Stimulated activated CD8-positive, alpha-beta memory T cell treated with anti-CD3 and anti-CD28 coated beads, Interleukin-4, amount 100 ng/mL, for 1 hour (primary cell): ENCODE results near the gene TNRC6C.

ENCODE experiments used
- DNase-seq, 2 donors: peaks; one replicate each; pipeline ENCODE4 v3.0.0-alpha.2; 2020; ENCODE audit warnings: low read depth in 2 of 2, low spot score in 1 of 2

The TNRC6C gene

DNA sequence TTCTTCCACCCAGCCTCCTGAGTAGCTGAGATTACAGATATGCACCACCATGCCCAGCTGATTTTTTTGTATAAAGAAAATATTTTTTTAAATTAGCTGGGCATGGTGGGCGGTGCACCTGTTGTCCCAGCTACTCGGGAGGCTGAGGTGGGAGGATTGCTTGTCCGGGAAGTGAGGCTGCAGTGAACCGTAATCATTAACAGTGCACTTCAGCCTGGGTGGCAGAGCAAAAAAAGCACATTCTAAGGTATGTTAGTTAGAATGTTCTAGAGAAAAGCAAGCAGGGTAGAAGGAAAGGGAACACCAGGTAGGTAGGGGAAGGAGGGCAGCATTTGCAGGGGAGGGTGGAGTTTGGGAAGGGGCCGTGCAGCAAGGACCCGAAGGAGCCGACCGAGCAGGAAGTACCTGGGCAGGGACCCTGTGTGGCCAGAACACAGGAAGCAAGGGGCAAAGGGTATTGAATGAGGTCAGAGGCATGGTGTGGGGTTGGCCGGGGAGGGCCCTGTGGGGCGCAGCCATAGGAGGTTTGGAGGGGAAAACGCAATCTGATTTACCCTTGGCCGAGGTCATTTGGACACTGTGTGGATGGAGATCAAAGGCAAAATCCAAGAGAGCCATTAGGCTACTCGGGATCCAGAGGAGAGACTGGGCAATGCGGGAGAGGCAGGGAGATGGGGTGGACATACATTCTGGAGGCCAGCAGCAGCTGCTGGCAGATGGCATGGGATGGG lies 189.9 kb downstream of the TNRC6C start:
- no peak for DNase-seq

DNA sequence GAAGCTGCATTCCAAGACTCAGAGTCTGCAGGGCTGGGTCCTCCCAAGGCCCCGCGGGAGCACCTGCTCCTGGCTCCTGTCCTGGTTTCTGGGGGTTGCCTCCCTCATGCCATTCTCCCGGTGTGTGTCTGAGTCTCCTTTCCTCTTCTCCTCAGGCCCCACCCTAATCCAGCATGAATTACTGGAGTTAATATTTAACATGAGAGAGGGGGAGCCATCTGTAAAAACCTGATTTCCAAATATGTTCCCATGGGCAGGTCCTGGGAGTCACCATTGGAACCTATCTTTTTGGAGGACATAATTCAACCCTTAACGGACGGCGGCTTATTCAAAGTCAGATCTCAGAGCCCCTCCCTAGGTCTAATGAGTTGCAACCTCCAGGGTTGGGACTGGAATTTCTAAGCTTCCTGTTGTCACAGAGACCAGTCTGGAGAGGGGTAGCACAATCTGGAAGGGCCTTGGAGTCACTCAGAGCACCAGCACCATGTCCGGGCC lies 193.1 kb downstream of the TNRC6C start:
- DNase-seq: no peak

DNA sequence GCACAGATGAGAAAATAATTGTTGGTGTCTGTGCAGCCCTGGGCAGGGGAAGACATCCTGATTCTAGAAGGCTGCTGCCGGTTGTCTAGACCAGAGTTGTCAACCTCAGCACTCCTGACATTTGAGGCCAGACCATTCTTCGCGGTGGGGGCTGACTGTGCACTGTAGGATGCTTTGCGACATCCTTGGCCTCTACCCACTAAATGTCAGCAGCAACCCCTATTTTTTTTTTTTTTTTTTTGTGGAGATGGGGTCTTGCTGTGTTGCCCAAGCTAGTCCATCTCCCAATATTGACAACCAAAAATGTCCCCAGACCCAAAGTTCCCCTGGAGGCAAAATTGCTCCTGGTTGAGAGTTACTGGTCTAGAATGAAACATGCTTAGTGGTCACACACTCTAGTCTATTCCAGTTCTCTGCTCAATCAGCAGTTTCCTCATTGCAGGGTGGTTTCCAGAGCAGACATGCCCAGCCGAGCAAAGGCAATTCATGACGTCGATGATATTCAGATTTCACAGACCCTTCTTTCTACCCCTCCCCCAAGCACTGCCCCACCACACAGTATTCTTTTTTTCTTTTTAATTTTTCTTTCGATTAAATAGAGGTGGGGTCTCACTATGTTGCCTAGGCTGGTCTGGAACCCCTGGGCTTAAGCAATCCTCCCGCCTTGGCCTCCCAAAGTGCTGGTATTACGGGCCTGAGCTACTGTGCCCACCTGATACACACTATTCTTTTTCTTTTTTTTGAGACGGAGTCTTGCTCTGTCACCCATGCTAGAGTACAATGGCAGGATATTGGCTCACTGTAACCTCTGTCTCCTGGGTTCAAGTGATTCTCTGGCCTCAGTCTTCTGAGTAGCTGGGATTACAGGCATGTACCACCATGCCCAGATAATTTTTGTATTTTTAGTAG lies 196.7 kb downstream of the TNRC6C start:
- no peak for DNase-seq
